Heart right ventricle (tissue), 16 donors: ENCODE results near the gene OTOP1. TPM values are rescaled to one million over a fixed set of nuclear protein-coding genes. Genes with fewer than 3 reads are reported as not detected.
"Not testable (repeated sequence)": the region's sequence is repeated elsewhere in the genome, so short reads cannot be mapped to it uniquely, and the experiment has no call there.

Experiments used
- ATAC-seq, 8 donors: fragments of 200-7000 bp; cut with Tn5 transposase; one replicate each; pipeline ENCODE4 v1.9.1; 2020; ENCODE audit warnings: mild to moderate bottlenecking in 8 of 8, moderate library complexity in 8 of 8, moderate number of reproducible peaks in 1 of 8
- DNase-seq, 2 donors: peaks; one replicate each; pipeline ENCODE4 v3.0.0-alpha.2; 2020
- H3K27ac ChIP-seq, 10 donors: fragments of 200-600 bp; sonication (generic) in 2 of 10; one replicate each; pipeline versions ENCODE4 v1.5.0 to v1.8.0; 2020 to 2022; ENCODE audit warnings: mild to moderate bottlenecking in 3 of 10
- H3K27me3 ChIP-seq, 7 donors: fragments of 200-600 bp; one replicate each; pipeline ENCODE4 v1.8.0; 2021 to 2022; ENCODE audit warnings: mild to moderate bottlenecking in 2 of 7
- H3K36me3 ChIP-seq, 9 donors: fragments of 200-600 bp; sonication (generic) in 1 of 9; one replicate each; pipeline versions ENCODE4 v1.5.0 to v1.8.0; 2020 to 2022; ENCODE audit warnings: mild to moderate bottlenecking in 2 of 9
- H3K4me1 ChIP-seq, 9 donors: fragments of 200-600 bp; sonication (generic) in 1 of 9; one replicate each; pipeline versions ENCODE4 v1.5.0 to v1.8.0; 2020 to 2022; ENCODE audit warnings: mild to moderate bottlenecking in 4 of 9
- H3K4me3 ChIP-seq, 10 donors: fragments of 200-600 bp; sonication (generic) in 2 of 10; one replicate each; pipeline versions ENCODE4 v1.5.0 to v1.8.0; 2020 to 2022; ENCODE audit warnings: mild to moderate bottlenecking in 7 of 10, moderate library complexity in 2 of 10
- H3K9me3 ChIP-seq, 11 donors: fragments of 200-600 bp in 10 of 11; sonication (generic) in 2 of 11; one replicate each; pipeline versions ENCODE4 v1.5.0 to v1.8.0; 2013 to 2022; ENCODE audit warnings: mild to moderate bottlenecking in 2 of 11, control low read depth in 1 of 11, moderate library complexity in 1 of 11
- CTCF ChIP-seq, 9 donors: fragments of 200-600 bp; sonication (generic) in 2 of 9; IDR thresholded peaks; one replicate each; pipeline versions ENCODE4 v1.5.0 to v1.8.0; 2021 to 2022; ENCODE audit warnings: antibody characterized with exemption in 9 of 9, mild to moderate bottlenecking in 5 of 9, moderate library complexity in 1 of 9
- WGBS, 2 donors: extraction: QIAGEN DNeasy Blood & Tissue Kit; methylation state at CpG; one replicate each; pipeline ENCODE4 v1.1.7; 2013; ENCODE audit warnings: inconsistent platforms in 1 of 2; 5-methylcytosine and 5-hydroxymethylcytosine counted together
- intact Hi-C, 10 donors: fragments of 100-400 bp; cut with DNase I; formaldehyde crosslinking; loops; one replicate each; pipeline versions ENCODE4 v1.11.1 to v1.14.2; 2022
- polyA plus RNA-seq, 2 donors: library from polyadenylated mRNA; stranded (reverse); fragments of 200-250 nt; gene quantifications; one replicate each; pipeline ENCODE4 v1.2.3, GENCODE V29; 2013
- total RNA-seq, 10 donors: library from RNA; stranded (reverse); fragmentation: NEBNext Ultra II Directional in 3 of 10; extraction: Animal tissue kit (Norgen Biotek cat#: 25700) in 3 of 10; gene quantifications; one replicate each; pipeline versions ENCODE4 v1.2.1 to v1.2.4, GENCODE V29; 2021 to 2023
- donor health status: Arrhythmogenic right ventricular cardiomyopathy.
- donor health status: ischemic (EF 13 %, LVEDD 7.1; RV severe dilation, severe dysfunction).
- donor health status: healthy with polysubstance abuse.
- donor health status: DM: no; HTN: yes; CAD: no.
- donor health status: DM: no; HTN: no; CAD: no.
- donor health status: ischemic (EF 25% LVEDD 6.9; RV normal size, moderate dysfunction).
- donor health status: ischemic (EF 25% LVEDD 5.7; RV mildly dilated, moderate dysfunction).
- donor health status: healthy.
- donor health status: DM: yes; HTN: yes; CAD: no.
- donor health status: Ischemic cardiomyopathy.
- donor health status: ischemic (EF 35%, LVEDD 5.7; RV mildly dilated, moderate dysfunction).
- donor health status: nonischemic (EF 11% LVEDD 7.7; RV severe dilation, severe dysfunction).
- donor health status: DM: yes; HTN: yes; CAD: no.
- donor health status: PGD.
- donor health status: ischemic (EF 29% LVEDD 5.4; RV normal size, mild dysfunction).
- donor health status: nonischemic (EF 23%, LVEDD 6.1; RV moderate dilation, normal function).

Gene OTOP1
- total and polyA plus RNA-seq, 12 donors: not detected

- no peak for TF ChIP-seq CTCF (IDR thresholded peaks at IDR 0.05)
- ATAC-seq (no peak), DNase-seq (no peak)
- intact Hi-C loops: no loop called here
- Histone ChIP-seq H3K36me3 (no peaks in the 10 kb centered on the region), H3K27me3 (peaks cover 0 to 66% (median 25%) of the 10 kb centered on the region in 7 donors), H3K4me3 (no peak overlapping the region), H3K9me3 (no peaks in the 10 kb centered on the region), H3K27ac (no peak overlapping the region), H3K4me1 (no peaks in the 10 kb centered on the region)
- 75 to 85% methylated on average over 3 of the region's 3 CpGs for WGBS, 2 donors
Observed at GRCh38 chr4:4185528-4185927, 41.2 kb downstream of the OTOP1 start.

- intact Hi-C loops: no loop called here
- no peaks in the 10 kb centered on the region for H3K4me1 ChIP-seq
- no peaks in the 10 kb centered on the region for H3K36me3 ChIP-seq
- peak in 7 of 9 donors; percentile 36 to 56 (median 51) for TF ChIP-seq CTCF (IDR thresholded peaks at IDR 0.05)
- ATAC-seq: no peak
- WGBS, 2 donors: 38% methylated on average over 19 of the region's 19 CpGs
- H3K4me3 ChIP-seq: no peak overlapping the region
- no peaks in the 10 kb centered on the region for H3K9me3 ChIP-seq
- DNase-seq: no peak
- H3K27ac ChIP-seq: no peak overlapping the region
- peaks cover 0 to 56% (median 25%) of the 10 kb centered on the region in 7 donors for H3K27me3 ChIP-seq
Observed at GRCh38 chr4:4182835-4183568, 43.7 kb downstream of the OTOP1 start.

GRCh38 chr4:4170596-4171150, 56.1 kb downstream of the OTOP1 start:
- intact Hi-C loops: no loop called here
- Histone ChIP-seq H3K27ac (no peak overlapping the region), H3K4me3 (no peak overlapping the region), H3K4me1 (no peaks in the 10 kb centered on the region), H3K36me3 (no peaks in the 10 kb centered on the region), H3K9me3 (no peaks in the 10 kb centered on the region), H3K27me3 (peaks cover 0 to 17% (median 2%) of the 10 kb centered on the region in 7 donors)
- 85 to 86% methylated on average over 10 of the region's 10 CpGs for WGBS, 2 donors
- DNase-seq (no peak), ATAC-seq (no peak)
- no peak for TF ChIP-seq CTCF (IDR thresholded peaks at IDR 0.05)

- H3K27ac ChIP-seq, H3K4me1 ChIP-seq, H3K36me3 ChIP-seq, H3K4me3 ChIP-seq, DNase-seq, intact Hi-C loops, H3K9me3 ChIP-seq, ATAC-seq: not testable (repeated sequence)
- H3K27me3 ChIP-seq: peaks cover 0 to 22% (median 4%) of the 10 kb centered on the region in 7 donors
- WGBS, 2 donors: 80 to 85% methylated on average over 19 of the region's 19 CpGs
Observed at GRCh38 chr4:4167981-4168780, 58.5 kb downstream of the OTOP1 start.

GRCh38 chr4:4166986-4167385, 59.7 kb downstream of the OTOP1 start:
- H3K27me3 ChIP-seq: peaks cover 0 to 24% (median 4%) of the 10 kb centered on the region in 7 donors
- not testable (repeated sequence) for ATAC-seq
- WGBS, 2 donors: 63 to 69% methylated on average over 13 of the region's 13 CpGs

GRCh38 chr4:4165701-4166392, 60.9 kb downstream of the OTOP1 start:
- 69 to 81% methylated on average over 18 of the region's 18 CpGs for WGBS, 2 donors
- H3K4me1 ChIP-seq, intact Hi-C loops, H3K36me3 ChIP-seq, H3K9me3 ChIP-seq, H3K27ac ChIP-seq, H3K4me3 ChIP-seq, DNase-seq, ATAC-seq: not testable (repeated sequence)
- peaks cover 0 to 28% (median 4%) of the 10 kb centered on the region in 7 donors for H3K27me3 ChIP-seq

More at GRCh38 chr4:4166986-4167385, 59.7 kb downstream of the OTOP1 start:
- intact Hi-C loops, H3K4me3 ChIP-seq, DNase-seq, H3K9me3 ChIP-seq, H3K4me1 ChIP-seq, H3K27ac ChIP-seq, H3K36me3 ChIP-seq: not testable (repeated sequence)

GRCh38 chr4:4164532-4165173, 62.1 kb downstream of the OTOP1 start:
- DNase-seq, H3K4me3 ChIP-seq, ATAC-seq, H3K27ac ChIP-seq, H3K36me3 ChIP-seq, H3K9me3 ChIP-seq, intact Hi-C loops, H3K4me1 ChIP-seq: not testable (repeated sequence)
- 91 to 92% methylated on average over 18 of the region's 18 CpGs for WGBS, 2 donors
- peaks cover 0 to 30% (median 0%) of the 10 kb centered on the region in 7 donors for H3K27me3 ChIP-seq
